ENCODE data around the gene PPT1.

The PPT1 gene

GRCh38 chr1:40096977-40097782 lies at the start of gene PPT1:
TSS of gene PPT1 (minus strand) at chr1:40097252. CDS start at chr1:40097238, 14 bp downstream.
- no peaks in the 10 kb centered on the region for H3K27me3 Mint-ChIP-seq
- peak; percentile 86 for ATAC-seq (replicated peaks; ENCODE audit: extremely low read depth, poor library complexity, severe bottlenecking)
- H3K36me3 Mint-ChIP-seq (ENCODE audit: insufficient read depth), result peaks cover 8% of the 10 kb centered on the region

GRCh38 chr1:40143891-40144575 lies 47.0 kb upstream of the PPT1 start:
- Mint-ChIP-seq H3K4me3 (no peak overlapping the region), H3K4me1 (peaks cover 7% of the 10 kb centered on the region), H3K27ac (ENCODE audit: low read depth) (no peak overlapping the region), H3K27me3 (peaks cover 66% of the 10 kb centered on the region), H3K9me3 (no peaks in the 10 kb centered on the region), H3K36me3 (ENCODE audit: insufficient read depth) (no peaks in the 10 kb centered on the region)
- ATAC-seq (replicated peaks; ENCODE audit: extremely low read depth, poor library complexity, severe bottlenecking) (peak; percentile 68), DNase-seq (ENCODE audit: low spot score in 2 of 2) (peak; percentile 22 to 39)

More at GRCh38 chr1:40096977-40097782, at the start of gene PPT1:
- Mint-ChIP-seq H3K4me1 (peaks cover 34% of the 10 kb centered on the region), H3K27ac (ENCODE audit: low read depth) (peak within 1 kb of the TSS; percentile 95), H3K9me3 (no peaks in the 10 kb centered on the region), H3K4me3 (peak within 1 kb of the TSS; percentile 89)
- peak; percentile 60 to 76 for DNase-seq (ENCODE audit: low spot score in 2 of 2)

DNA sequence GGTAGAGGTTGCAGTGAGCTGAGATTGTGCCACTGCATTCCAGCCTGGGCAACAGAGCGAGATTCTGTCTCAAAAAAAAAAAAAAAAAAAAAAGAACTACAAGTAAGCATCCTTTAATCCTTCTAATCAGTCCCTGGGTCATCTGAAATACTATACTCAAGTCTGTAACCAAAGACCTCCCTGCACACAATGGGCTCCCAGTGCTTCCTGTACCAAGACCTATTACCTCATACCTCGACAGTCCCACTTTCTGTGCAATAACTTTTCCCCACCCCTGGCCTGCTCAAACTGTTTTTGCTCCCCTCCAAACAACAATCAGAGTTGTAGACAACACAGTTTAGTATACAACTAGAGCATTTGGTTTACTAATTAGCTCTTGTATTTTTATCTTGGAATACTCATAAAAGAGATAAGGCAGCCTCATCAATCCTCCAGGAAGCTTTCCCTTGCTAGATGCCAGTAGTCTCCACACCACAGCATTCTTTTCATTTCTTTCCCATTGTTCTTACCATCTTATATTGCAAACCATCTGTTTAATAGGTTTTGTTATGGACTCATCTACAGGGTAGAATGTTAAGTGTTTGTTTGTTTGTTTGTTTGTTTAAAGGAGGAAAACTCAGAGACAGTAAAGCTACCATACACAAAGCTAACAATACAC lies 45.0 kb upstream of the PPT1 start:
- Mint-ChIP-seq H3K36me3 (ENCODE audit: insufficient read depth) (no peaks in the 10 kb centered on the region), H3K9me3 (no peaks in the 10 kb centered on the region), H3K4me3 (no peak overlapping the region), H3K27me3 (peaks cover 45% of the 10 kb centered on the region), H3K27ac (ENCODE audit: low read depth) (no peak overlapping the region), H3K4me1 (peaks cover 7% of the 10 kb centered on the region)
- DNase-seq (ENCODE audit: low spot score in 2 of 2) (no peak), ATAC-seq (replicated peaks; ENCODE audit: extremely low read depth, poor library complexity, severe bottlenecking) (no peak)

- H3K27me3 Mint-ChIP-seq, result peaks cover 29% of the 10 kb centered on the region
- no peak for ATAC-seq (replicated peaks; ENCODE audit: extremely low read depth, poor library complexity, severe bottlenecking)
- no peaks in the 10 kb centered on the region for H3K36me3 Mint-ChIP-seq (ENCODE audit: insufficient read depth)
- DNase-seq (ENCODE audit: low spot score in 2 of 2), result no peak
- no peak overlapping the region for H3K27ac Mint-ChIP-seq (ENCODE audit: low read depth)
- peaks cover 7% of the 10 kb centered on the region for H3K4me1 Mint-ChIP-seq
- H3K4me3 Mint-ChIP-seq, result no peak overlapping the region
- H3K9me3 Mint-ChIP-seq, result no peaks in the 10 kb centered on the region
Observed at GRCh38 chr1:40140211-40140973, 43.3 kb upstream of the PPT1 start.

GRCh38 chr1:40133839-40134238 lies 36.8 kb upstream of the PPT1 start:
- H3K4me1 Mint-ChIP-seq, result no peaks in the 10 kb centered on the region
- H3K36me3 Mint-ChIP-seq (ENCODE audit: insufficient read depth), result no peaks in the 10 kb centered on the region
- ATAC-seq (replicated peaks; ENCODE audit: extremely low read depth, poor library complexity, severe bottlenecking) (no peak), DNase-seq (ENCODE audit: low spot score in 2 of 2) (no peak)
- H3K27ac Mint-ChIP-seq (ENCODE audit: low read depth), result no peak overlapping the region
- H3K4me3 Mint-ChIP-seq, result no peak overlapping the region
- H3K9me3 Mint-ChIP-seq, result no peaks in the 10 kb centered on the region
- peaks cover 16% of the 10 kb centered on the region for H3K27me3 Mint-ChIP-seq

DNA sequence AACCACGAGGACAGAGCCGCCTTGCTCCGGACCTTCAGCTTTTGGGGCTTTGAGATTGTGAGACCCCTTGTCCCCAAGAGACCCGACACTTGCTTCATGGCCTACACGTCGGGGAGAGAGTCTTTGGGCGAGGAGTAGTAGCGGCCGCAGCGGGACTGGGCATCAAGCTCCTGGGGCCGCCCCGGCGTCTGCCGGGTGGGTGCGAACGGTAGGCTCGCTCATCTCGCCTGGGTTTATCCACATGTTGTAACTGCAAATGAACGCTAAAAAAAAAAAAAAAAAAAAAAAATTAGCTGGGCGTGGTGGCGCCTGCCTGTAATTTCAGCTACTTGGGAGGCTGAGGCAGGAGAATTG lies 36.2 kb upstream of the PPT1 start:
- no peak for ATAC-seq (replicated peaks; ENCODE audit: extremely low read depth, poor library complexity, severe bottlenecking)
- H3K9me3 Mint-ChIP-seq, result no peaks in the 10 kb centered on the region
- H3K27ac Mint-ChIP-seq (ENCODE audit: low read depth), result no peak overlapping the region
- H3K36me3 Mint-ChIP-seq (ENCODE audit: insufficient read depth), result no peaks in the 10 kb centered on the region
- peaks cover 16% of the 10 kb centered on the region for H3K27me3 Mint-ChIP-seq
- DNase-seq (ENCODE audit: low spot score in 2 of 2), result no peak
- H3K4me3 Mint-ChIP-seq, result no peak overlapping the region
- no peaks in the 10 kb centered on the region for H3K4me1 Mint-ChIP-seq

- Mint-ChIP-seq H3K4me3 (no peak overlapping the region), H3K36me3 (ENCODE audit: insufficient read depth) (no peaks in the 10 kb centered on the region), H3K4me1 (no peaks in the 10 kb centered on the region), H3K27ac (ENCODE audit: low read depth) (no peak overlapping the region), H3K27me3 (peaks cover 16% of the 10 kb centered on the region), H3K9me3 (no peaks in the 10 kb centered on the region)
- no peak for ATAC-seq (replicated peaks; ENCODE audit: extremely low read depth, poor library complexity, severe bottlenecking)
- no peak for DNase-seq (ENCODE audit: low spot score in 2 of 2)
Observed at GRCh38 chr1:40132383-40133311, 35.6 kb upstream of the PPT1 start.

DNA sequence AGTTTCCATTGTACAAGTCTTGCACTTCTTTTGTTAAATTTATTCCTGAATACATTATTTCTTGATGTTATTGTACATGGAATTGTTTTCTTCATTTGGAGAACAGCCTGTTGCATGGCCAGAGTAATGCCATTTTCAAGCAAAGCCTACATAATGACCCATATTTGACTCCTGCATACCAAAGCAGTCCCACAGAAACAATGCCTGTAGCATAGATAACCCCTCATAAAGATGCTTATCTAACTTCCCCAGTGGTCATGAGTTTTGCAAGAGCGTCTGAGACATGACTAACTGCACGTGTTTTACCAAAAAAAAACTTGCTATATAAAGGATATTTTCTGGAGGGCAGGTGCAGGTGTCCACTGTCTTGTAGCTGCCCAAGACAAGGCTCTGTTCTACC lies 33.8 kb upstream of the PPT1 start:
- no peak overlapping the region for H3K27ac Mint-ChIP-seq (ENCODE audit: low read depth)

GRCh38 chr1:40122855-40123254 lies 25.8 kb upstream of the PPT1 start:
- DNase-seq (ENCODE audit: low spot score in 2 of 2), result no peak
- Mint-ChIP-seq H3K4me1 (no peaks in the 10 kb centered on the region), H3K27ac (ENCODE audit: low read depth) (no peak overlapping the region), H3K27me3 (peaks cover 18% of the 10 kb centered on the region), H3K4me3 (no peak overlapping the region), H3K9me3 (no peaks in the 10 kb centered on the region), H3K36me3 (ENCODE audit: insufficient read depth) (no peaks in the 10 kb centered on the region)
- ATAC-seq (replicated peaks; ENCODE audit: extremely low read depth, poor library complexity, severe bottlenecking), result no peak

More for the DNA sequence above, 33.8 kb upstream of the PPT1 start:
- Mint-ChIP-seq H3K4me3 (no peak overlapping the region), H3K4me1 (no peaks in the 10 kb centered on the region), H3K36me3 (ENCODE audit: insufficient read depth) (no peaks in the 10 kb centered on the region), H3K27me3 (peaks cover 16% of the 10 kb centered on the region), H3K9me3 (no peaks in the 10 kb centered on the region)
- ATAC-seq (replicated peaks; ENCODE audit: extremely low read depth, poor library complexity, severe bottlenecking), result no peak
- DNase-seq (ENCODE audit: low spot score in 2 of 2), result no peak

GRCh38 chr1:40120128-40120527 lies 23.1 kb upstream of the PPT1 start:
- Mint-ChIP-seq H3K9me3 (no peaks in the 10 kb centered on the region), H3K27me3 (peaks cover 38% of the 10 kb centered on the region), H3K36me3 (ENCODE audit: insufficient read depth) (no peaks in the 10 kb centered on the region), H3K27ac (ENCODE audit: low read depth) (no peak overlapping the region), H3K4me1 (no peaks in the 10 kb centered on the region), H3K4me3 (no peak overlapping the region)
- no peak for DNase-seq (ENCODE audit: low spot score in 2 of 2)
- no peak for ATAC-seq (replicated peaks; ENCODE audit: extremely low read depth, poor library complexity, severe bottlenecking)

GRCh38 chr1:40114400-40114799 lies 17.3 kb upstream of the PPT1 start:
- ATAC-seq (replicated peaks; ENCODE audit: extremely low read depth, poor library complexity, severe bottlenecking) (no peak), DNase-seq (ENCODE audit: low spot score in 2 of 2) (no peak)
- no peaks in the 10 kb centered on the region for H3K4me1 Mint-ChIP-seq

More at GRCh38 chr1:40114400-40114799, 17.3 kb upstream of the PPT1 start:
- Mint-ChIP-seq H3K36me3 (ENCODE audit: insufficient read depth) (no peaks in the 10 kb centered on the region), H3K9me3 (peaks cover 5% of the 10 kb centered on the region), H3K4me3 (no peak overlapping the region), H3K27me3 (peaks cover 85% of the 10 kb centered on the region), H3K27ac (ENCODE audit: low read depth) (no peak overlapping the region)

All from central memory CD8-positive, alpha-beta T cell (primary cell).